Prostate gland (tissue), 2 donors: ENCODE results near the gene NINJ1. TPM values are rescaled to one million over a fixed set of nuclear protein-coding genes. Genes with fewer than 3 reads are reported as not detected.
"Not testable (repeated sequence)": the region's sequence is repeated elsewhere in the genome, so short reads cannot be mapped to it uniquely, and the experiment has no call there.

Source experiments
- DNase-seq: peaks from one replicate; pipeline ENCODE4 v3.0.0-alpha.2; 2019; ENCODE audit warnings: low spot score
- H3K27ac ChIP-seq, 2 donors: fragments of 200-600 bp; sonication (generic); 2 replicates each; pipeline ENCODE4 v1.5.1; 2017 to 2019
- H3K27me3 ChIP-seq: fragments of 200-600 bp; sonication (generic); replicated peaks from 2 replicates; pipeline ENCODE4 v1.5.1; 2019; ENCODE audit not compliant: insufficient read depth
- H3K36me3 ChIP-seq, 2 donors: fragments of 200-600 bp; sonication (generic); 1 replicate in 1 of 2; 2 replicates in 1 of 2; pipeline versions ENCODE4 v1.5.1 to v1.8.1; 2017 to 2019
- H3K4me1 ChIP-seq: fragments of 200-600 bp; sonication (generic); replicated peaks from 2 replicates; pipeline ENCODE4 v1.5.1; 2019
- H3K4me3 ChIP-seq, 2 donors: fragments of 200-600 bp; sonication (generic); 2 replicates each; pipeline ENCODE4 v1.5.1; 2017 to 2019
- H3K9me3 ChIP-seq: fragments of 200-600 bp; sonication (generic); 2 replicates; pipeline ENCODE4 v1.5.1; 2017
- POLR2A ChIP-seq: fragments of 450-650 bp; IDR thresholded peaks from one replicate; pipeline ENCODE4 v1.6.1; 2016; ENCODE audit warnings: antibody characterized with exemption, mild to moderate bottlenecking
- POLR2AphosphoS5 ChIP-seq: sonication (generic); formaldehyde crosslinking; IDR thresholded peaks from one replicate; pipeline ENCODE4 v1.6.1; 2017; ENCODE audit warnings: antibody characterized with exemption
- WGBS: methylation state at CpG from one replicate; pipeline ENCODE4 v1.1.5; 2018; 5-methylcytosine and 5-hydroxymethylcytosine counted together
- intact Hi-C: fragments of 100-400 bp; cut with DNase I; formaldehyde crosslinking; loops from one replicate; pipeline ENCODE4 v1.14.2; 2022
- total RNA-seq, 2 donors: library from RNA; depleted of rRNA; stranded (reverse); fragments of >200 nt; gene quantifications; one replicate each; pipeline ENCODE4 v1.1.0, GENCODE V29; 2016
- TF ChIP-seq, protein P1 (sequence below), 4 experiments: fragments of 200-600 bp in 2 of 4; fragments of 450-650 bp in 2 of 4; sonication (generic) in 2 of 4; IDR thresholded peaks; 1 replicate in 3 of 4; 2 replicates in 1 of 4; pipeline ENCODE4 v1.5.1; 2016 to 2019; ENCODE audit warnings: antibody characterized with exemption in 4 of 4, mild to moderate bottlenecking in 2 of 4, moderate library complexity in 2 of 4

Gene NINJ1
- total RNA-seq, 2 donors from 2014 or later, result 139 to 183 TPM

DNA sequence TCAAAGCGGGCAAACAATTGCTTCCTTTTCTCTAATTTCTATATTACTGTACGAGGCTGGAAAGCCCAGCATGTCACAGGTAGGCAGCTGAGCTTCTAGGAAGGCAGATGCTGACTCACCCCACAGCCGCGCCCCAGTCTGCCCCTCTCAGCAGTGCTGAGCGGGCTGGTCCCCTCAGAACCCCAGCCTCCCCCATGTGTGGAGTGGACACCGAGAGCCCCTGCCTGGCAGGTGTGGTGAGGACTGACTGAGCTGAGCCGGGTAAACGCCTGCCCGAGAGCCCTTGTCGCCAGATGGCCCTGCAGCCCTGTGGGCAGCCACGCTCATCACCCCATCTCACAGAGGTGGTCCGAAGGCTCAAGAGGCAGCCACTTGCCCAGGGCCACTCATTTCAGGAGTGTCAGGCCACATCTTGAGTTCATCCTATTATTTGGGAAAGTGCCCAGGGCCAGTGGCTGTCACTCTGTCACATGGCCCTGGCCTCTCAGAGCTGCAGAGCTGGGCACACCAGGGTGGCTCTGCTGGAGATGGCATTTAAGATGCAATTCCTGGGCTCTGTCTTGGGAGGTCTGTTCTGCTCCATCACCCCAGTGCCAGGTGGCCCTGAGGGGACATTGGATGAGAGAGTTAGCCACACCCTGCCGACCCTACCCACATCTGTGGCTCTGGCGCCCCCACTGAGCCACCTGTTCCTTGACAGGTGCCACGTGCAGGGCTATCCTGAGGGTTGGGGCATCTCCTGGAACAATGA, 25.6 kb downstream of the NINJ1 start:
- TF ChIP-seq POLR2AphosphoS5, result no peak
- no peak for TF ChIP-seq POLR2A
- TF ChIP-seq, protein P1, sequence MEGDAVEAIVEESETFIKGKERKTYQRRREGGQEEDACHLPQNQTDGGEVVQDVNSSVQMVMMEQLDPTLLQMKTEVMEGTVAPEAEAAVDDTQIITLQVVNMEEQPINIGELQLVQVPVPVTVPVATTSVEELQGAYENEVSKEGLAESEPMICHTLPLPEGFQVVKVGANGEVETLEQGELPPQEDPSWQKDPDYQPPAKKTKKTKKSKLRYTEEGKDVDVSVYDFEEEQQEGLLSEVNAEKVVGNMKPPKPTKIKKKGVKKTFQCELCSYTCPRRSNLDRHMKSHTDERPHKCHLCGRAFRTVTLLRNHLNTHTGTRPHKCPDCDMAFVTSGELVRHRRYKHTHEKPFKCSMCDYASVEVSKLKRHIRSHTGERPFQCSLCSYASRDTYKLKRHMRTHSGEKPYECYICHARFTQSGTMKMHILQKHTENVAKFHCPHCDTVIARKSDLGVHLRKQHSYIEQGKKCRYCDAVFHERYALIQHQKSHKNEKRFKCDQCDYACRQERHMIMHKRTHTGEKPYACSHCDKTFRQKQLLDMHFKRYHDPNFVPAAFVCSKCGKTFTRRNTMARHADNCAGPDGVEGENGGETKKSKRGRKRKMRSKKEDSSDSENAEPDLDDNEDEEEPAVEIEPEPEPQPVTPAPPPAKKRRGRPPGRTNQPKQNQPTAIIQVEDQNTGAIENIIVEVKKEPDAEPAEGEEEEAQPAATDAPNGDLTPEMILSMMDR (IDR thresholded peaks at IDR 0.05), result no peak
- intact Hi-C loops, result no loop called here
- Histone ChIP-seq H3K9me3 (no peaks in the 10 kb centered on the region), H3K36me3 (peaks cover 0 to 4% of the 10 kb centered on the region in 2 donors), H3K4me3 (no peak overlapping the region), H3K27ac (no peak overlapping the region), H3K27me3 (no peaks in the 10 kb centered on the region), H3K4me1 (no peaks in the 10 kb centered on the region)
- 86% methylated on average over 15 of the region's 15 CpGs for WGBS
- DNase-seq, result no peak

GRCh38 chr9:93107825-93108161, 26.3 kb downstream of the NINJ1 start:
- intact Hi-C loops, result no loop called here
- TF ChIP-seq POLR2A (no peak), POLR2AphosphoS5 (no peak)
- TF ChIP-seq, protein P1 (IDR thresholded peaks at IDR 0.05), result no peak

GRCh38 chr9:93107151-93107824, 26.8 kb downstream of the NINJ1 start:
- Histone ChIP-seq H3K4me3 (no peak overlapping the region), H3K27ac (no peak overlapping the region), H3K36me3 (peaks cover 0 to 4% of the 10 kb centered on the region in 2 donors), H3K27me3 (no peaks in the 10 kb centered on the region), H3K9me3 (no peaks in the 10 kb centered on the region), H3K4me1 (no peaks in the 10 kb centered on the region)
- WGBS, result 90% methylated on average over 14 of the region's 14 CpGs
- intact Hi-C loops, result no loop called here
- TF ChIP-seq POLR2AphosphoS5 (no peak), POLR2A (no peak)
- TF ChIP-seq, protein P1 (IDR thresholded peaks at IDR 0.05), result no peak
- DNase-seq, result no peak

More at GRCh38 chr9:93107825-93108161, 26.3 kb downstream of the NINJ1 start:
- no peak overlapping the region for H3K4me3 ChIP-seq
- H3K27ac ChIP-seq, result no peak overlapping the region
- no peaks in the 10 kb centered on the region for H3K4me1 ChIP-seq
- H3K36me3 ChIP-seq, result peaks cover 0 to 4% of the 10 kb centered on the region in 2 donors
- H3K27me3 ChIP-seq, result no peaks in the 10 kb centered on the region
- DNase-seq, result no peak
- no peaks in the 10 kb centered on the region for H3K9me3 ChIP-seq
- WGBS, result 87% methylated on average over 6 of the region's 6 CpGs

- Histone ChIP-seq H3K4me1 (no peaks in the 10 kb centered on the region), H3K4me3 (no peak overlapping the region), H3K36me3 (peaks cover 0 to 4% of the 10 kb centered on the region in 2 donors), H3K27ac (no peak overlapping the region), H3K27me3 (no peaks in the 10 kb centered on the region), H3K9me3 (no peaks in the 10 kb centered on the region)
- no peak for DNase-seq
- intact Hi-C loops, result no loop called here
- 83% methylated on average over 1 of the region's 1 CpG for WGBS
- no peak for TF ChIP-seq POLR2A
- TF ChIP-seq, protein P1 (IDR thresholded peaks at IDR 0.05), result no peak
- TF ChIP-seq POLR2AphosphoS5, result no peak
These were observed 28.4 kb downstream of the NINJ1 start for GRCh38 chr9:93105620-93106019.

- H3K9me3 ChIP-seq, intact Hi-C loops, H3K27me3 ChIP-seq, H3K27ac ChIP-seq, H3K4me3 ChIP-seq, H3K36me3 ChIP-seq, DNase-seq: not testable (repeated sequence)
- 95% methylated on average over 11 of the region's 11 CpGs for WGBS
- H3K4me1 ChIP-seq, result peaks cover 11% of the 10 kb centered on the region
These were observed 33.0 kb downstream of the NINJ1 start for GRCh38 chr9:93101086-93101485.
